OCI-LY3 (cell line): ENCODE results near the gene APCDD1L.

Experiments used
- EZH2phosphoT487 ChIP-seq: fragments of 200-600 bp; shearing (Covaris generic); IDR thresholded peaks from 2 replicates; pipeline ENCODE4 v1.6.1; 2018; ENCODE audit warnings: antibody characterized with exemption, mixed run types, low read depth
- TF ChIP-seq, protein P1 (sequence below): fragments of 200-600, 300-600 bp; sonication (generic); IDR thresholded peaks from 2 replicates; pipeline ENCODE4 v1.5.1; 2014; ENCODE audit warnings: antibody characterized with exemption, low read length, low read depth

DNA sequence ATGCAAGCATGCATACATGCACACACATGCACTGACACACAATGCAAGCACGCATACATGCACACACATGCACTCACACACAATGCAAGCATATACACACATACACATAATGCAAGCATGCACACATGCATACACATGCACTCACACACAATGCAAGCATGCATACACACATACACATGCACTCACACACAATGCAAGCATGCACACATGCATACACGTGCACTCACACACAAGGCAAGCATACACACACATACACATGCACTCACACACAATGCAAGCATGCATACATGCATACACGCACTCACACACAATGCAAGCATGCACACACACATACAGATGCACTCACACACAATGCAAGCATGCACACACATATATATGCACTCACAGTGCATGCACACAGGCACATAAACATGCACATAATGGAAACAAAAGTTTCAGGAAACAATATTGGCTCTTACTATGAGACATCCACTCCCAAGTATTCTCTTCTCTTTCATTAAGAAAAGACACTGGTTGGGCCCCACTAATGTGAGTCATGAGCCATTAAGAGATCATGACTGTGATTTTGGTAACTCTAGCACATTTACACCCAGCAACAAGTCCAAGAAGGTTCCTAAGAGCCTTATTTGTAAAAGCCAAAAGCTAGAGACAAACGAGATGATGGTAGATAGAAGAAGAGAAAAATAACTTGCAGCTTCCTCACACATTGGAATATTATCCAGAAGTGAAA, 22.2 kb downstream of the APCDD1L start:
- TF ChIP-seq, protein P1, sequence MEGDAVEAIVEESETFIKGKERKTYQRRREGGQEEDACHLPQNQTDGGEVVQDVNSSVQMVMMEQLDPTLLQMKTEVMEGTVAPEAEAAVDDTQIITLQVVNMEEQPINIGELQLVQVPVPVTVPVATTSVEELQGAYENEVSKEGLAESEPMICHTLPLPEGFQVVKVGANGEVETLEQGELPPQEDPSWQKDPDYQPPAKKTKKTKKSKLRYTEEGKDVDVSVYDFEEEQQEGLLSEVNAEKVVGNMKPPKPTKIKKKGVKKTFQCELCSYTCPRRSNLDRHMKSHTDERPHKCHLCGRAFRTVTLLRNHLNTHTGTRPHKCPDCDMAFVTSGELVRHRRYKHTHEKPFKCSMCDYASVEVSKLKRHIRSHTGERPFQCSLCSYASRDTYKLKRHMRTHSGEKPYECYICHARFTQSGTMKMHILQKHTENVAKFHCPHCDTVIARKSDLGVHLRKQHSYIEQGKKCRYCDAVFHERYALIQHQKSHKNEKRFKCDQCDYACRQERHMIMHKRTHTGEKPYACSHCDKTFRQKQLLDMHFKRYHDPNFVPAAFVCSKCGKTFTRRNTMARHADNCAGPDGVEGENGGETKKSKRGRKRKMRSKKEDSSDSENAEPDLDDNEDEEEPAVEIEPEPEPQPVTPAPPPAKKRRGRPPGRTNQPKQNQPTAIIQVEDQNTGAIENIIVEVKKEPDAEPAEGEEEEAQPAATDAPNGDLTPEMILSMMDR, result no peak
- no peak for TF ChIP-seq EZH2phosphoT487
